K562 (cell line): Measurements from ENCODE around the gene SEMA3F. TPM values are rescaled to one million over a fixed set of nuclear protein-coding genes. Genes with fewer than 3 reads are reported as not detected.

Experiments
- AFF1 ChIP-seq, 2 experiments: fragments of 450-650 bp; IDR thresholded peaks; 2 replicates each; pipeline ENCODE4 v1.6.1; 2018; ENCODE audit warnings: mild to moderate bottlenecking in 2 of 2, low read depth in 1 of 2; ENCODE audit not compliant: partially characterized antibody in 2 of 2
- DMBX1 ChIP-seq: fragments of 250-450 bp; sonication (Bioruptor Pico); IDR thresholded peaks from 2 replicates; pipeline ENCODE4 v1.8.0; 2022; ENCODE audit warnings: inconsistent platforms, mild to moderate bottlenecking, moderate library complexity, borderline replicate concordance
- ETV1 ChIP-seq: fragments of 450-650 bp; conservative IDR thresholded peaks from 2 replicates; pipeline ENCODE4 v1.6.1; 2016; ENCODE audit warnings: missing genetic modification characterization, control low read depth, low read depth, missing compliant biosample characterization
- FOXA3 ChIP-seq, 2 experiments: fragments of 450-650 bp in 1 of 2; sonication (generic) in 1 of 2; formaldehyde crosslinking; IDR thresholded peaks in 1 of 2; conservative IDR thresholded peaks in 1 of 2; 2 replicates each; pipeline versions ENCODE4 v1.4.0 to v1.8.0; 2020 to 2022; ENCODE audit warnings: mild to moderate bottlenecking in 2 of 2, missing genetic modification reagents in 1 of 2
- LEF1 ChIP-seq: fragments of 450-650 bp; IDR thresholded peaks from 2 replicates; pipeline ENCODE4 v1.6.1; 2016; ENCODE audit warnings: mild to moderate bottlenecking
- NONO ChIP-seq, 2 experiments: fragments of 200-400 bp in 1 of 2; fragments of 450-650 bp in 1 of 2; formaldehyde crosslinking in 1 of 2; IDR thresholded peaks; 2 replicates each; pipeline ENCODE4 v1.6.1; 2017; ENCODE audit warnings: low read depth in 2 of 2, mild to moderate bottlenecking in 2 of 2, moderate library complexity in 2 of 2, low read length in 1 of 2
- SMC3 ChIP-seq: conservative IDR thresholded peaks from 2 replicates; pipeline ENCODE4 v1.6.1; 2011; ENCODE audit warnings: low read depth, low read length, improper control_type of control experiment; ENCODE audit not compliant: insufficient read depth
- U2AF1 ChIP-seq: fragments of 200-400 bp; formaldehyde crosslinking; optimal IDR thresholded peaks from 2 replicates; pipeline ENCODE3; 2017; ENCODE audit warnings: mild to moderate bottlenecking, low read depth, low read length, moderate library complexity
- ZNF143 ChIP-seq: sonication (generic); formaldehyde crosslinking; IDR thresholded peaks from 2 replicates; pipeline ENCODE4 v1.9.0; 2022; ENCODE audit warnings: mild to moderate bottlenecking, missing genetic modification reagents
- polyA plus RNA-seq, 8 experiments: library from polyadenylated mRNA; depleted of rRNA in 4 of 8; stranded (reverse) in 5 of 8; unstranded in 3 of 8; fragments of >200 nt; fragmentation: Nextera tagmentation in 2 of 8; fragmentation: Illumina TruSeq in 1 of 8; extraction: Ambion mirVana in 2 of 8; extraction: Trizol in 1 of 8; gene quantifications; 2 replicates each; pipeline versions ENCODE4 v1.2.1 to v1.2.3, GENCODE V29; 2011 to 2014; ENCODE audit warnings: inconsistent platforms in 1 of 8, missing spikeins in 1 of 8
- total RNA-seq, 7 experiments: library from RNA; depleted of rRNA in 6 of 7; stranded (reverse); fragments of >200 nt in 6 of 7; fragmentation: Illumina TruSeq in 2 of 7; extraction: Trizol in 2 of 7; gene quantifications; 2 replicates each; pipeline versions ENCODE4 v1.2.1 to v1.2.3, GENCODE V29; 2011 to 2021; ENCODE audit warnings: low replicate concordance in 1 of 7

SEMA3F gene
- total and polyA plus RNA-seq, 9 of the 15 experiments (the other 6 are each of a cell fraction or from before 2014, with no cell fraction given) = 0.58 to 3.0 (median 2.0) TPM; not detected in 2

- TF ChIP-seq U2AF1 (no peak), ZNF143 (no peak), AFF1 (IDR thresholded peaks at IDR 0.05; ENCODE audit: low read depth in 1 of 2, partially characterized antibody in 2 of 2) (no peak), NONO (IDR thresholded peaks at IDR 0.05; ENCODE audit: low read depth in 2 of 2, low read length in 1 of 2) (no peak), SMC3 (no peak), DMBX1 (CRISPR knock-in tag) (no peak), FOXA3 (CRISPR knock-in tag; conservative IDR thresholded peaks at IDR 0.05 in 1 of 2, IDR thresholded peaks at IDR 0.05 in 1 of 2) (no peak), LEF1 (no peak), ETV1 (tag) (no peak)
Measured at GRCh38 chr3:50134367-50134766, 20.8 kb upstream of the SEMA3F start (continued).
